Raji (cell line): ENCODE data around the gene EOLA1.

ENCODE experiments used
- POLR2A ChIP-seq: IDR thresholded peaks from 2 replicates; pipeline ENCODE4 v1.6.1; 2011; ENCODE audit warnings: low read depth, low read length, control low read depth; ENCODE audit not compliant: insufficient read depth

EOLA1 gene

GRCh38 chrX:149508467-149508866, 32.3 kb upstream of the EOLA1 start:
- TF ChIP-seq POLR2A, result no peak

- no peak for TF ChIP-seq POLR2A
Measured at GRCh38 chrX:149510386-149510785, 30.4 kb upstream of the EOLA1 start.

- no peak for TF ChIP-seq POLR2A
Measured at GRCh38 chrX:149511081-149511480, 29.7 kb upstream of the EOLA1 start.

- TF ChIP-seq POLR2A, result no peak
Measured at GRCh38 chrX:149512225-149512885, 28.5 kb upstream of the EOLA1 start.

DNA sequence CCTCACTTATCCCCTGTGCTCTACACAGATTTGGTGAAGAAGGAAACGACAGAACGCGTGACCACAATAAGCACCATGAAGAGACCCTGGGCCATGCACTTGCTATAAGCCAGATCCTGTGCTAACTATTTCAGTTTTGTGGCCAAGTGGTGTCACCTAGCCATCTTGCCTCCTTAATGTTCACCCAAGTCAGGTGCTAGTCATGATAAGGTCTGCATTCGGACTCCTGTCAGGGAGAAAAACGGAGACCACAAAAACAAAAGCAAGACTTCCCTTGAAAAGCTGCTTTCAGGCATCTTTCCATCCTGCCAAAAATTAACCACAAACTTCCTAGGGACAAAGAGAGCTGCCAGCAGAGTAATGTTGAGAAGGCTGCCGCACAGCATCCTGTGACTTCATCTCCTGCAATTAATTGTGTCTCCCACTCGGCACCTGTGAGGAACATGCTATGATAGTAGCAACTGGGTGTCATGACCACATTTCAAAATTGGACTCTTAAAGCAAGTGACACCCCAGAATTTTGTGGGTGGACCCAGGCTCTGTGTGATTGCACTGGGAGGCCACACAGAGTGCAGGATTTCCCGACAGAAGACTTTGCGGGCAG, 26.9 kb upstream of the EOLA1 start:
- no peak for TF ChIP-seq POLR2A

DNA sequence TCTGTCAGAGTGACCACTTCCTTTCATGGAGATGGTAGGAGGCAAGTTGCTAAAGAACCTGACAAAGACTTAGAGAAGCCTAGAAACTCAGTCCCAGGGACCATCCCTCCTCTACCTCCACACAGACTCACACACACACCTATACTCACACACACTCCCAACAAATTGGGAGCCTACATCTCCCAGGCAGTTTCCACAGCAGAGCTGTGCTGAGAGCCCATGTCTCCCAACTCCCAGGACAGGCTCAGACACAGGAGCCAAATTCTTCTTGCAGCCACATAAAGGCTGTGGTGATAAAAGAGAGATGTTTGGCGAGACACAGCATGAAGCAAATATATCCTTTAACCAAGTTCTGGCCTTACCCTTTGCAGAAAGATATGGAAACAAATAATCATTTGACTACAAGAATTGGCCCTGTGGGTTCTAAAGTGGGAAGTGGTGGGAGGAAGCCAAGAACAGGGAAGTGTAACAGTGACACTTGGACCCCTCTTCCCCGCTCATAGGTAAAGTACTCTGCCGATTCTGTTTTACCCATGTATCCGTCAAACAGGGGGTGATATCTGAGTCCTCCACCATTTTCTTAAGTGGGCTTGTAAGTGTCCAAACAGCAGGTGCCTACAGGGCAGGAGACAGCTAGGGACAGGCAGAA, 24.7 kb upstream of the EOLA1 start:
- no peak for TF ChIP-seq POLR2A

DNA sequence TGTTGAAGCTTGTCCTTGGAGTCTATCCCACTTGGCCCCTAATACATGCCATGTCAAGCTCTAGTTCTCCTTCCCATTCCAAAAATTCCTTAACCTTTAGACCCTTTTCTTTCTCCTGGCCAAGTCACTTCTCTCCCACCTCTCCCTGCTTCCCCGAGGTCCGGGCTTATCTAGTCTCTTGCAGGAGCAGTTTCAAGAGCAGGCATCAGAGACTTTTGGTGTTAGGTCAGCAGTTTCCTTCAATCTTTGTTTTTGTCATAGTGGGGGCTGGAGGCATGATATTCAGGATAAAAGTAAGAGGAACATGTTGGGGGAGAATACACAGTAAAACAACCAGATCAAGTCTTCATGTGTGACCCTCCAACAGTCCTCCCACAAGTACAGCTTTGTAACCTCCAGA, 24.2 kb upstream of the EOLA1 start:
- no peak for TF ChIP-seq POLR2A

GRCh38 chrX:149517308-149517707, 23.5 kb upstream of the EOLA1 start:
- TF ChIP-seq POLR2A, result no peak

- no peak for TF ChIP-seq POLR2A
Measured at GRCh38 chrX:149518236-149518635, 22.6 kb upstream of the EOLA1 start.

GRCh38 chrX:149521438-149521837, 19.4 kb upstream of the EOLA1 start:
- no peak for TF ChIP-seq POLR2A

GRCh38 chrX:149522916-149523315, 17.9 kb upstream of the EOLA1 start:
- no peak for TF ChIP-seq POLR2A

- TF ChIP-seq POLR2A, result peak; percentile 33; the same call in 1 of the 2 replicates
Measured at GRCh38 chrX:149525389-149525788, 15.4 kb upstream of the EOLA1 start.

GRCh38 chrX:149527705-149528104, 13.1 kb upstream of the EOLA1 start:
- TF ChIP-seq POLR2A, result no peak

GRCh38 chrX:149528381-149528780, 12.4 kb upstream of the EOLA1 start:
- no peak for TF ChIP-seq POLR2A

DNA sequence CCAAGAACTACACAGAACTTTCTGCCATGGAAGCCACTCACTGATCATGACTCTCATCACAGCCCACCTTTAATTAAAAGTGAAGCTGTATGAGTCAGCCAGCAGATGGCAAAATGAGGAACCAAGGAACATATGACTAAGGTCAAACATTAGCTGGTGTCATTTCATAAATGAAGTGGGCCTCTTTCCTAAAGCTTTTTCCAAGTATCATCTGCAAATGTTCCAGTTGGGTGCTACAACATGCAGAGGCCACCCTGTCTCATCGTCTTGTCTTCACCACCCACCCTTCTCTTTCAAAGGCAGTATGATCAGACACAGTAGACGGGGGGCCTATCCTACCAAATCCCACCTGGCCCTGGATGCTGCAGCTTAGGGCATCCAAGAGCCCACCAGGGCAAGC, 9.2 kb upstream of the EOLA1 start:
- TF ChIP-seq POLR2A, result no peak
